Measurements from ENCODE around the gene PDPN. TPM values are rescaled to one million over a fixed set of nuclear protein-coding genes. Genes with fewer than 3 reads are reported as not detected.
A peak's percentile ranks its signal among the peaks of the same experiment; 100 is the strongest.

PDPN gene
- polyA plus RNA-seq, 1 donor (not counting 4 experiments of a cell fraction or from before 2014, with no cell fraction given) = 29.9 TPM

DNA sequence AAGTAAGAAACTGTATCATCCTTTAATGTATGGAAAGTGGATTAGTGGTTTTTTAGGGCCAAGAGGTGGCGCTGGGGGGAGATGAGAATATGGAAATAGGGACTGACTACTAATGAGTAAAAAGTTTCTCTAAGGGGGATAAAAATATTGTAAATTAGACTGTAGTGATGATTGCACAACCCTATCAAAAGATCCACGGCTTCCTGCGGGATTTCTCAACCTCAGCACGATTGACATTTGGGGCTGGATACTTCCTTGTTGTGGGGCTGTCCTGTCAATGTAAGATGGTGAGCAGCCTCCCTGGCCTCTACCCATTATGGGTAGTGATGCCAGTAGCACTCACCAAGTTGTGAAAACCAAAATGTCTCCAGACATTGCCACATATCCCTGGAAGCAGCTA is 80.3 kb downstream of the PDPN start:
- peak overlapping the region; percentile 74 for H3K27ac ChIP-seq (ENCODE audit: control insufficient read depth, insufficient read depth, low read length)
- no peaks in the 10 kb centered on the region for H3K36me3 ChIP-seq (ENCODE audit: control insufficient read depth in 2 of 2, extremely low read depth in 1 of 2, insufficient read depth in 2 of 2, low read length in 2 of 2)
- H3K9me1 ChIP-seq (ENCODE audit: control insufficient read depth, extremely low read depth, insufficient read depth, low read length) = no peaks in the 10 kb centered on the region
- no peak for TF ChIP-seq EZH2 (IDR thresholded peaks at IDR 0.05; ENCODE audit: low read length)
- TF ChIP-seq, protein P1, sequence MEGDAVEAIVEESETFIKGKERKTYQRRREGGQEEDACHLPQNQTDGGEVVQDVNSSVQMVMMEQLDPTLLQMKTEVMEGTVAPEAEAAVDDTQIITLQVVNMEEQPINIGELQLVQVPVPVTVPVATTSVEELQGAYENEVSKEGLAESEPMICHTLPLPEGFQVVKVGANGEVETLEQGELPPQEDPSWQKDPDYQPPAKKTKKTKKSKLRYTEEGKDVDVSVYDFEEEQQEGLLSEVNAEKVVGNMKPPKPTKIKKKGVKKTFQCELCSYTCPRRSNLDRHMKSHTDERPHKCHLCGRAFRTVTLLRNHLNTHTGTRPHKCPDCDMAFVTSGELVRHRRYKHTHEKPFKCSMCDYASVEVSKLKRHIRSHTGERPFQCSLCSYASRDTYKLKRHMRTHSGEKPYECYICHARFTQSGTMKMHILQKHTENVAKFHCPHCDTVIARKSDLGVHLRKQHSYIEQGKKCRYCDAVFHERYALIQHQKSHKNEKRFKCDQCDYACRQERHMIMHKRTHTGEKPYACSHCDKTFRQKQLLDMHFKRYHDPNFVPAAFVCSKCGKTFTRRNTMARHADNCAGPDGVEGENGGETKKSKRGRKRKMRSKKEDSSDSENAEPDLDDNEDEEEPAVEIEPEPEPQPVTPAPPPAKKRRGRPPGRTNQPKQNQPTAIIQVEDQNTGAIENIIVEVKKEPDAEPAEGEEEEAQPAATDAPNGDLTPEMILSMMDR (optimal IDR thresholded peaks at IDR 0.05 in 1 of 3, IDR thresholded peaks at IDR 0.05 in 1 of 3, conservative IDR thresholded peaks at IDR 0.05 in 1 of 3; ENCODE audit: extremely low read depth in 1 of 3, insufficient read depth in 2 of 3, low read length in 3 of 3) = no peak
- DNase-seq (ENCODE audit: low read depth, low spot score) (no peak), FAIRE-seq (peak; percentile 69)
- peak overlapping the region in 1 of 3 experiments; percentile 5 for H3K4me3 ChIP-seq (ENCODE audit: control insufficient read depth in 2 of 3, extremely low read depth in 1 of 3, insufficient read depth in 2 of 3, low read depth in 1 of 3, low read length in 3 of 3)
- H3K9me3 ChIP-seq (ENCODE audit: control insufficient read depth, low read depth, low read length) = no peaks in the 10 kb centered on the region
- H3K9ac ChIP-seq (ENCODE audit: control insufficient read depth, extremely low read depth, insufficient read depth, low read length) = no peak overlapping the region
- H2AFZ ChIP-seq (ENCODE audit: control insufficient read depth, low read length) = peak overlapping the region; percentile 17
- H3K4me1 ChIP-seq (ENCODE audit: control insufficient read depth, extremely low read depth, insufficient read depth, low read length) = peaks cover 45% of the 10 kb centered on the region
- dilution Hi-C loops (cut with MboI; ENCODE audit: extremely low pct_ligation_motif_present, low sequenced_read_pairs) = no loop called here
- peak overlapping the region; percentile 65 for H3K4me2 ChIP-seq (ENCODE audit: control insufficient read depth, extremely low read depth, insufficient read depth, low read depth, low read length)
- H3K79me2 ChIP-seq (ENCODE audit: control insufficient read depth, insufficient read depth, low read length) = no peaks in the 10 kb centered on the region
- no peaks in the 10 kb centered on the region for H3K27me3 ChIP-seq (ENCODE audit: control insufficient read depth, extremely low read depth, insufficient read depth, low read length)
- no peaks in the 10 kb centered on the region for H4K20me1 ChIP-seq (ENCODE audit: control insufficient read depth, extremely low read depth, insufficient read depth, low read length)

DNA sequence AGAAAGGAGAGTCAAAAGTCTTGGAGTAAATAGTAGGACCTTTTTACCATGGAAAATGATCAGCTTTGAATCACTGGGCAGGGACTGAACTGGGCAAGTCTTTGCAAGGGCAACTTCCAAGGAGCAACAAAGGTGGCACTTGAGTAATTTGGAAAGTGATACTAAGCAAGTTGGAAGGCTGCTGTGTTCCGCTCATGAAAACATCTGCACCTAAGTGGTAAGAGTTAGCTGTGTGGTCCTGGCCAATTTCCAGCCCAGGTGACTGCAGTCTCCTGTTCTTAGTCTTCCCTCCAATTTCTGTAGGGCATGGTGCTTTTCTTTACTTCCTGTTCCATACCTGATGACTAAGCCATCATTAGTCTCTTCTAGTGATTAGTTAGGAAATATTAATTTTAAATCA is 80.8 kb downstream of the PDPN start:
- dilution Hi-C loops (cut with MboI; ENCODE audit: extremely low pct_ligation_motif_present, low sequenced_read_pairs) = no loop called here
- TF ChIP-seq EZH2 (IDR thresholded peaks at IDR 0.05; ENCODE audit: low read length) = no peak
- TF ChIP-seq, protein P1 (optimal IDR thresholded peaks at IDR 0.05 in 1 of 3, IDR thresholded peaks at IDR 0.05 in 1 of 3, conservative IDR thresholded peaks at IDR 0.05 in 1 of 3; ENCODE audit: extremely low read depth in 1 of 3, insufficient read depth in 2 of 3, low read length in 3 of 3) = no peak
- Histone ChIP-seq H3K9ac (ENCODE audit: control insufficient read depth, extremely low read depth, insufficient read depth, low read length) (no peak overlapping the region), H3K79me2 (ENCODE audit: control insufficient read depth, insufficient read depth, low read length) (no peaks in the 10 kb centered on the region), H3K27me3 (ENCODE audit: control insufficient read depth, extremely low read depth, insufficient read depth, low read length) (no peaks in the 10 kb centered on the region), H3K9me1 (ENCODE audit: control insufficient read depth, extremely low read depth, insufficient read depth, low read length) (no peaks in the 10 kb centered on the region), H3K27ac (ENCODE audit: control insufficient read depth, insufficient read depth, low read length) (peak overlapping the region; percentile 74), H3K9me3 (ENCODE audit: control insufficient read depth, low read depth, low read length) (no peaks in the 10 kb centered on the region), H4K20me1 (ENCODE audit: control insufficient read depth, extremely low read depth, insufficient read depth, low read length) (no peaks in the 10 kb centered on the region), H3K4me1 (ENCODE audit: control insufficient read depth, extremely low read depth, insufficient read depth, low read length) (peaks cover 45% of the 10 kb centered on the region), H3K4me3 (ENCODE audit: control insufficient read depth in 2 of 3, extremely low read depth in 1 of 3, insufficient read depth in 2 of 3, low read depth in 1 of 3, low read length in 3 of 3) (no peak overlapping the region), H2AFZ (ENCODE audit: control insufficient read depth, low read length) (no peak overlapping the region), H3K4me2 (ENCODE audit: control insufficient read depth, extremely low read depth, insufficient read depth, low read depth, low read length) (peak overlapping the region; percentile 65), H3K36me3 (ENCODE audit: control insufficient read depth in 2 of 2, extremely low read depth in 1 of 2, insufficient read depth in 2 of 2, low read length in 2 of 2) (no peaks in the 10 kb centered on the region)
- DNase-seq (ENCODE audit: low read depth, low spot score) = peak; percentile 93
- FAIRE-seq = peak; percentile 99

Data from keratinocyte (primary cell).